Mammary epithelial cell (primary cell): ENCODE results near the gene STRADB.

Source experiments
- EZH2 ChIP-seq: IDR thresholded peaks from 2 replicates; pipeline ENCODE4 v1.6.1; 2012; ENCODE audit warnings: low read length, inconsistent platforms, borderline replicate concordance
- TF ChIP-seq, protein P1 (sequence below), 2 donors: IDR thresholded peaks in 1 of 2; conservative IDR thresholded peaks in 1 of 2; 2 replicates each; pipeline ENCODE4 v1.5.1; 2011 to 2012; ENCODE audit warnings: inconsistent platforms in 2 of 2, low read length in 2 of 2, mild to moderate bottlenecking in 2 of 2, control low read depth in 1 of 2, low read depth in 1 of 2; ENCODE audit not compliant: insufficient read depth in 1 of 2; ENCODE audit errors: extremely low read depth in 1 of 2

DNA sequence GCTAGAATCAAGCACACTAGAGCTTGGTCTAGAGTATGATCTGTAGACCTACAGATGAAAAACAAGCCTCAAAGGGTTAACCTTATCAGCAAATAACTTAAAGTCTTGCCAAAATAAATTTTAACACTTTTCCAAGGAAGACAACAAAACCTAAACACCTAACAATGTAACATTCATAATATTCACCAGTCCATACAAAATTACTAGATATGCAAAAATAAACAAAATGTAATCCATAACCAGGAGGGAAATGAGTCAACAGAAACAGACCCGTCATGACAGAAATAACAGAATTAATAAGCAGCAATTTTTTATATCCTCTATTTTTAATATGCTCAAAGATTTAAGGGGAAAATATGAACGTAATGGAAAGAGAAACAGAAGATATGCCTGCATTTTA is 36.4 kb upstream of the STRADB start:
- TF ChIP-seq EZH2: no peak
- TF ChIP-seq, protein P1, sequence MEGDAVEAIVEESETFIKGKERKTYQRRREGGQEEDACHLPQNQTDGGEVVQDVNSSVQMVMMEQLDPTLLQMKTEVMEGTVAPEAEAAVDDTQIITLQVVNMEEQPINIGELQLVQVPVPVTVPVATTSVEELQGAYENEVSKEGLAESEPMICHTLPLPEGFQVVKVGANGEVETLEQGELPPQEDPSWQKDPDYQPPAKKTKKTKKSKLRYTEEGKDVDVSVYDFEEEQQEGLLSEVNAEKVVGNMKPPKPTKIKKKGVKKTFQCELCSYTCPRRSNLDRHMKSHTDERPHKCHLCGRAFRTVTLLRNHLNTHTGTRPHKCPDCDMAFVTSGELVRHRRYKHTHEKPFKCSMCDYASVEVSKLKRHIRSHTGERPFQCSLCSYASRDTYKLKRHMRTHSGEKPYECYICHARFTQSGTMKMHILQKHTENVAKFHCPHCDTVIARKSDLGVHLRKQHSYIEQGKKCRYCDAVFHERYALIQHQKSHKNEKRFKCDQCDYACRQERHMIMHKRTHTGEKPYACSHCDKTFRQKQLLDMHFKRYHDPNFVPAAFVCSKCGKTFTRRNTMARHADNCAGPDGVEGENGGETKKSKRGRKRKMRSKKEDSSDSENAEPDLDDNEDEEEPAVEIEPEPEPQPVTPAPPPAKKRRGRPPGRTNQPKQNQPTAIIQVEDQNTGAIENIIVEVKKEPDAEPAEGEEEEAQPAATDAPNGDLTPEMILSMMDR (conservative IDR thresholded peaks at IDR 0.05 in 1 of 2, IDR thresholded peaks at IDR 0.05 in 1 of 2; ENCODE audit: extremely low read depth in 1 of 2, insufficient read depth in 1 of 2, low read depth in 1 of 2, low read length in 2 of 2): no peak
